GM15510 (cell line): ENCODE data around the gene ZNF570.

Source experiments
- POLR2A ChIP-seq: IDR thresholded peaks from 3 replicates; pipeline ENCODE4 v1.6.1; 2011; ENCODE audit warnings: borderline replicate concordance; ENCODE audit not compliant: insufficient read length; ENCODE audit errors: extremely low read depth

ZNF570 gene

GRCh38 chr19:37511821-37512220 lies 42.7 kb downstream of the ZNF570 start:
- TF ChIP-seq POLR2A = no peak

GRCh38 chr19:37513397-37513796 lies 44.2 kb downstream of the ZNF570 start:
- no peak for TF ChIP-seq POLR2A

- no peak for TF ChIP-seq POLR2A
These were observed 50.7 kb downstream of the ZNF570 start for GRCh38 chr19:37519890-37520289.

DNA sequence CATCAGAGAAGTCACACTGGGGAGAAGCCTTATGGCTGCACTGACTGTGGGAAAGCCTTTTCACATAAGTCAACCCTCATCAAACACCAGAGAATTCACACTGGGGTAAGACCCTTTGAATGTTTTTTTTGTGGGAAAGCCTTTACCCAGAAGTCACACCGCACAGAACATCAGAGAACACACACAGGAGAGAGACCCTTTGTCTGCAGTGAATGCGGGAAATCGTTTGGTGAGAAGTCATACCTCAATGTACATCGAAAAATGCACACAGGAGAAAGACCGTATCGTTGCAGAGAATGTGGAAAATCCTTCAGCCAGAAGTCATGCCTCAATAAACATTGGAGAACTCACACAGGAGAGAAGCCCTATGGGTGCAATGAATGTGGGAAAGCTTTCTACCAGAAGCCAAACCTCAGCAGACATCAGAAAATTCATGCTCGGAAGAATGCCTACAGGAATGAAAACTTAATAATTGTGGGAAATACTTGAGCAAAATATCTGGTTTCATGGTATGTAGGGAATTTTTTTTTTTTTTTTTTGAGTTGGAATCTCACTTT lies 68.3 kb downstream of the ZNF570 start:
- no peak for TF ChIP-seq POLR2A
